H1 (cell line): Measurements from ENCODE around the gene MRPL4. TPM values are rescaled to one million over a fixed set of nuclear protein-coding genes. Genes with fewer than 3 reads are reported as not detected.

Experiments
- CTCF ChIA-PET: fragments of 300-600 bp; sonication (Branson Sonifier 250); formaldehyde crosslinking; loops from one replicate; lab custom pipeline; 2021; ENCODE audit not compliant: partially characterized antibody; lab: Charles Lee
- POLR2A ChIA-PET: fragments of 300-600 bp; sonication (Branson Sonifier 250); formaldehyde crosslinking; loops from one replicate; lab custom pipeline; 2021; ENCODE audit warnings: inconsistent platforms; ENCODE audit not compliant: partially characterized antibody; lab: Charles Lee
- DNase-seq, 2 experiments: peaks; one replicate each; pipeline versions ENCODE4 v3.0.0 to v3.0.0-alpha.2; 2010 to 2022; ENCODE audit warnings: low spot score in 2 of 2, low read depth in 1 of 2, mixed read lengths in 1 of 2
- FAIRE-seq: peaks from 2 replicates; lab custom pipeline; 2011; peaks lifted over from hg19 to GRCh38; lab: Jason Lieb, UNC
- H2AFZ ChIP-seq: 2 replicates; pipeline ENCODE4 v1.8.1; 2012; ENCODE audit warnings: low read length, inconsistent platforms
- H2AK5ac ChIP-seq: 2 replicates; pipeline ENCODE4 v1.6.1; 2013; ENCODE audit warnings: low read depth, low read length
- H2BK120ac ChIP-seq: replicated peaks from 2 replicates; pipeline ENCODE3; 2013; ENCODE audit warnings: low read depth, low read length, inconsistent platforms
- H2BK12ac ChIP-seq: 2 replicates; pipeline ENCODE4 v1.6.1; 2013; ENCODE audit warnings: low read depth, low read length
- H2BK15ac ChIP-seq: 2 replicates; pipeline ENCODE4 v1.6.1; 2013; ENCODE audit warnings: low read length
- H2BK20ac ChIP-seq: 2 replicates; pipeline ENCODE4 v1.6.1; 2013; ENCODE audit warnings: low read length
- H2BK5ac ChIP-seq: 2 replicates; pipeline ENCODE4 v1.6.1; 2013; ENCODE audit warnings: low read depth, low read length
- H3K14ac ChIP-seq: 2 replicates; pipeline ENCODE4 v1.6.1; 2013; ENCODE audit warnings: inconsistent platforms; ENCODE audit not compliant: insufficient read length
- H3K18ac ChIP-seq: 2 replicates; pipeline ENCODE4 v1.6.1; 2013; ENCODE audit warnings: low read length; ENCODE audit errors: extremely low read depth
- H3K23ac ChIP-seq: 2 replicates; pipeline ENCODE4 v1.6.1; 2013; ENCODE audit warnings: inconsistent platforms; ENCODE audit not compliant: insufficient read length
- H3K23me2 ChIP-seq: 2 replicates; pipeline ENCODE4 v1.6.1; 2013; ENCODE audit warnings: low read depth, low read length
- H3K27ac ChIP-seq: 2 replicates; pipeline ENCODE4 v1.6.1; 2011; ENCODE audit warnings: low read depth, low read length, inconsistent platforms
- H3K27me3 ChIP-seq, 4 experiments: replicated peaks in 1 of 4; 1 replicate in 1 of 4; 2 replicates in 3 of 4; pipeline versions ENCODE4 v1.6.1 to v1.8.1; 2011 to 2013; ENCODE audit warnings: low read length in 3 of 4, mild to moderate bottlenecking in 3 of 4, inconsistent platforms in 2 of 4, mixed read lengths in 2 of 4, moderate library complexity in 1 of 4; ENCODE audit not compliant: control insufficient read depth in 3 of 4, insufficient read depth in 3 of 4; ENCODE audit errors: extremely low read depth in 1 of 4
- H3K36me3 ChIP-seq, 4 experiments: 2 replicates each; pipeline versions ENCODE4 v1.6.1 to v1.8.1; 2011 to 2013; ENCODE audit warnings: mild to moderate bottlenecking in 4 of 4, low read length in 3 of 4, moderate library complexity in 2 of 4, control low read depth in 1 of 4, inconsistent platforms in 1 of 4; ENCODE audit not compliant: insufficient read depth in 4 of 4, control insufficient read depth in 2 of 4
- H3K4ac ChIP-seq: replicated peaks from 2 replicates; pipeline ENCODE3; 2013; ENCODE audit warnings: low read length, low read depth, mixed read lengths, inconsistent platforms; ENCODE audit not compliant: insufficient read length
- H3K4me1 ChIP-seq, 4 experiments: replicated peaks in 1 of 4; 1 replicate in 1 of 4; 2 replicates in 3 of 4; pipeline versions ENCODE4 v1.6.1 to v1.8.1; 2011 to 2013; ENCODE audit warnings: low read length in 3 of 4, inconsistent platforms in 2 of 4, mixed read lengths in 1 of 4; ENCODE audit not compliant: insufficient read depth in 4 of 4, control insufficient read depth in 3 of 4
- H3K4me2 ChIP-seq, 2 experiments: 2 replicates each; pipeline versions ENCODE4 v1.6.1 to v1.8.1; 2011 to 2013; ENCODE audit warnings: low read depth in 2 of 2, low read length in 2 of 2, control low read depth in 1 of 2, inconsistent platforms in 1 of 2, mild to moderate bottlenecking in 1 of 2; ENCODE audit not compliant: insufficient read depth in 1 of 2
- H3K4me3 ChIP-seq, 4 experiments: fragments of 200-600, 300-600 bp in 1 of 4; sonication (generic), shearing (Covaris generic), sonication (Bioruptor Twin) in 1 of 4; 2 replicates each; pipeline versions ENCODE4 v1.5.1 to v1.8.1; 2011 to 2016; ENCODE audit warnings: low read length in 4 of 4, low read depth in 3 of 4, control low read depth in 2 of 4, inconsistent platforms in 2 of 4, mild to moderate bottlenecking in 2 of 4, mixed read lengths in 1 of 4, moderate library complexity in 1 of 4; ENCODE audit not compliant: insufficient read depth in 2 of 4; ENCODE audit errors: extremely low read depth in 1 of 4
- H3K56ac ChIP-seq: replicated peaks from 2 replicates; pipeline ENCODE3; 2013; ENCODE audit warnings: low read depth, mild to moderate bottlenecking, mixed read lengths, low read length, inconsistent platforms; ENCODE audit not compliant: insufficient read length
- H3K79me1 ChIP-seq: 2 replicates; pipeline ENCODE4 v1.6.1; 2013; ENCODE audit warnings: low read depth, low read length, control low read depth
- H3K79me2 ChIP-seq, 2 experiments: 2 replicates each; pipeline versions ENCODE4 v1.6.1 to v1.8.1; 2012 to 2013; ENCODE audit warnings: low read length in 2 of 2, mild to moderate bottlenecking in 2 of 2, inconsistent platforms in 1 of 2; ENCODE audit not compliant: insufficient read depth in 2 of 2, control insufficient read depth in 1 of 2
- H3K9ac ChIP-seq, 4 experiments: replicated peaks in 1 of 4; 1 replicate in 1 of 4; 2 replicates in 3 of 4; pipeline versions ENCODE4 v1.6.1 to v1.8.1; 2011 to 2013; ENCODE audit warnings: low read depth in 3 of 4, low read length in 3 of 4, control low read depth in 2 of 4, mild to moderate bottlenecking in 2 of 4, moderate library complexity in 2 of 4, inconsistent platforms in 1 of 4; ENCODE audit errors: extremely low read depth in 1 of 4
- H3K9me3 ChIP-seq, 2 experiments: 2 replicates each; pipeline versions ENCODE4 v1.6.1 to v1.8.1; 2012 to 2013; ENCODE audit warnings: mild to moderate bottlenecking in 2 of 2, moderate library complexity in 2 of 2, control low read depth in 1 of 2, inconsistent platforms in 1 of 2, low read depth in 1 of 2, low read length in 1 of 2, mixed read lengths in 1 of 2; ENCODE audit not compliant: insufficient read depth in 2 of 2
- H4K20me1 ChIP-seq, 2 experiments: replicated peaks in 1 of 2; 2 replicates each; pipeline versions ENCODE3 to v1.8.1; 2011 to 2013; ENCODE audit warnings: inconsistent platforms in 2 of 2, low read length in 2 of 2, mild to moderate bottlenecking in 1 of 2; ENCODE audit not compliant: insufficient read depth in 2 of 2, control insufficient read depth in 1 of 2
- H4K5ac ChIP-seq: 2 replicates; pipeline ENCODE4 v1.6.1; 2013; ENCODE audit warnings: low read length, low read depth, mixed read lengths, inconsistent platforms; ENCODE audit not compliant: insufficient read length
- H4K8ac ChIP-seq: 2 replicates; pipeline ENCODE4 v1.8.0; 2013; ENCODE audit warnings: mild to moderate bottlenecking, moderate library complexity, low read length, inconsistent platforms; ENCODE audit not compliant: insufficient read depth; ENCODE audit errors: extremely low read depth
- H4K91ac ChIP-seq: replicated peaks from 2 replicates; pipeline ENCODE3; 2013; ENCODE audit warnings: low read length, mixed read lengths, inconsistent platforms; ENCODE audit not compliant: insufficient read length
- CEBPB ChIP-seq: IDR thresholded peaks from 2 replicates; pipeline ENCODE4 v1.6.1; 2012; ENCODE audit warnings: low read depth, low read length
- CTBP2 ChIP-seq: IDR thresholded peaks from 2 replicates; pipeline ENCODE4 v1.7.0; 2011; ENCODE audit warnings: borderline replicate concordance, mild to moderate bottlenecking, moderate library complexity, mixed read lengths, low read length; ENCODE audit not compliant: insufficient read depth, insufficient read length
- GTF2F1 ChIP-seq: IDR thresholded peaks from 2 replicates; pipeline ENCODE4 v1.6.1; 2012; ENCODE audit warnings: low read depth, low read length, improper control_type of control experiment, borderline replicate concordance
- JUN ChIP-seq: IDR thresholded peaks from 2 replicates; pipeline ENCODE4 v1.6.1; 2011; ENCODE audit warnings: low read depth, mild to moderate bottlenecking, improper control_type of control experiment, low read length
- MAFK ChIP-seq: IDR thresholded peaks from 2 replicates; pipeline ENCODE4 v1.6.1; 2012; ENCODE audit warnings: low read depth, mild to moderate bottlenecking, improper control_type of control experiment, low read length
- RFX5 ChIP-seq: IDR thresholded peaks from 2 replicates; pipeline ENCODE4 v1.6.1; 2011; ENCODE audit warnings: low read depth, low read length, improper control_type of control experiment, borderline replicate concordance
- RNF2 ChIP-seq: fragments of 200-900, 300-1000 bp; sonication (generic); IDR thresholded peaks from 2 replicates; pipeline ENCODE4 v1.7.1; 2016; ENCODE audit warnings: borderline replicate concordance, low read depth, mild to moderate bottlenecking, antibody characterized with exemption, low read length; ENCODE audit not compliant: poor library complexity, severe bottlenecking; ENCODE audit errors: missing control alignments
- SUZ12 ChIP-seq: fragments of 200-600 bp; sonication (generic); IDR thresholded peaks from 2 replicates; pipeline ENCODE4 v1.6.1; 2012; ENCODE audit warnings: mild to moderate bottlenecking, inconsistent platforms, low read length, moderate library complexity, mixed read lengths
- TCF12 ChIP-seq: IDR thresholded peaks from 2 replicates; pipeline ENCODE4 v1.6.1; 2011; ENCODE audit warnings: low read depth, mild to moderate bottlenecking, low read length
- YY1 ChIP-seq: IDR thresholded peaks from 2 replicates; pipeline ENCODE4 v1.6.1; 2011; ENCODE audit warnings: low read depth, mild to moderate bottlenecking, low read length
- WGBS, 2 experiments: shearing (Covaris generic) in 1 of 2; methylation state at CpG; one replicate each; pipeline versions ENCODE4 v1.1.6 to v1.1.7; 2013 to 2015; ENCODE audit warnings: low lambda C conversion rate in 2 of 2, mixed read lengths in 2 of 2, inconsistent platforms in 1 of 2, low coverage in 1 of 2, missing lambda C conversion rate in 1 of 2; ENCODE audit not compliant: insufficient replicate concordance in 2 of 2, insufficient coverage in 1 of 2, insufficient read length in 1 of 2; ENCODE audit errors: extremely low coverage in 1 of 2, missing lambda C conversion rate in 1 of 2; 5-methylcytosine and 5-hydroxymethylcytosine counted together
- polyA plus RNA-seq, 7 experiments: library from polyadenylated mRNA; depleted of rRNA in 3 of 7; stranded (reverse) in 5 of 7; unstranded in 2 of 7; fragments of >200 nt in 5 of 7; fragments of 200-250 nt in 2 of 7; gene quantifications; 1 replicate in 5 of 7; 2 replicates in 1 of 7; 4 replicates in 1 of 7; pipeline versions ENCODE4 v1.2.1 to v1.2.3, GENCODE V29; 2011 to 2013; ENCODE audit warnings: missing spikeins in 2 of 7, mixed read lengths in 2 of 7
- total RNA-seq: library from RNA; stranded (reverse); fragmentation: NEBNext Ultra II Directional; extraction: Animal tissue kit (Norgen Biotek cat#: 25700); gene quantifications from 2 replicates; pipeline ENCODE4 v1.2.1, GENCODE V29; 2021
- TF ChIP-seq, protein P1 (sequence below): IDR thresholded peaks from 2 replicates; pipeline ENCODE4 v1.6.1; 2012; ENCODE audit warnings: inconsistent platforms

Gene MRPL4
- total and polyA plus RNA-seq, 2 of the 8 experiments (the other 6 are each of a cell fraction or from before 2014, with no cell fraction given): 82.3 to 187 TPM

DNA sequence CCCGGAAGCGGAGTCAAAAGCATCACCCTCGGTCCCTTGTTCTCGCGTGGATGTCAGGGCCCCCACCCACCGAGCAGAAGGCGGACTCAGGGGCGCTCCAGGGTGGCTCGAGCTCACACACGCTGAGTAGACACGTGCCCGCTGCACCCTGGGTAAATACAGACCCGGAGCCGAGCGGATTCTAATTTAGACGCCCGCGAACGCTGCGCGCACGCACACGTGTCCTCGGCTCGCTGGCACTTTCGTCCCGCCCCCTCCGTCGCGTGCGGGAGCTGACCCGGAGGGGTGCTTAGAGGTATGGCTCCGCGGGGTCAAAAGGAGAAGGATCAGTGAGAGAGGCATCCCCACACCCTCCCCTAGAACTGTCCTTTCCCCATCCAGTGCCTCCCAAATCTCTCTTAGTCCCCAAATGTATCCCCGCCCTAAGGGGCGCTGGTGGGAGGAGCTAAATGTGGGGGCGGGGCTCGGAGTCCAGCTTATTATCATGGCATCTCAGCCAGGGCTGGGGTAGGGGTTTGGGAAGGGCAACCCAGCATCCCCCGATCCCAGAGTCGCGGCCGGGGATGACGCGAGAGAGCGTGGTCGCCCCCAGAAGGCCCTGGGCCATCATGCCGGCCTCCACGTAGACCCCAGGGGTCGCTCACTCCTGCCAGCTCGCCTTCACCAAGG is 37.3 kb downstream of the MRPL4 start:
- Histone ChIP-seq H3K27me3 (peaks cover 52 to 74% (median 64%) of the 10 kb centered on the region in 4 experiments), H3K9ac (no peak overlapping the region), H2AFZ (no peak overlapping the region; the same call in 1 of the 2 replicates), H3K79me1 (no peaks in the 10 kb centered on the region), H3K18ac (no peak overlapping the region; the same call in 1 of the 2 replicates), H3K4me2 (peak overlapping the region; percentile 81 to 100), H3K4me1 (peaks cover 0 to 43% (median 22%) of the 10 kb centered on the region in 4 experiments; a peak in 6 of 7 replicates), H3K4me3 (peak overlapping the region; percentile 38 to 67 (median 60)), H3K27ac (no peak overlapping the region), H3K79me2 (no peaks in the 10 kb centered on the region), H3K9me3 (no peaks in the 10 kb centered on the region), H3K56ac (no peak overlapping the region), H3K14ac (no peak overlapping the region), H4K8ac (peak overlapping the region; percentile 72), H4K91ac (no peak overlapping the region), H2BK20ac (no peak overlapping the region), H2BK12ac (no peak overlapping the region), H4K5ac (no peak overlapping the region), H2BK120ac (no peak overlapping the region), H3K23ac (no peak overlapping the region), H2BK15ac (no peak overlapping the region), H3K23me2 (peaks cover 31% of the 10 kb centered on the region; the same call in 1 of the 2 replicates), H2AK5ac (no peak overlapping the region), H3K36me3 (no peaks in the 10 kb centered on the region), H3K4ac (no peak overlapping the region), H4K20me1 (peaks cover 0 to 20% of the 10 kb centered on the region in 2 experiments), H2BK5ac (no peak overlapping the region)
- ChIA-PET CTCF (interaction anchor here (0.8 to 11.6 kb wide), 17 partner anchors 9 to 203 kb away, joined by 3 to 94 read pairs (median 5); partner anchors contain the start of genes CDC37, ICAM1, RAVER1 and ZGLP1), POLR2A (interaction anchor here (0.8 to 3.4 kb wide), 16 partner anchors 9 to 113 kb away, joined by 3 to 15 read pairs (median 4); partner anchors contain the start of genes FDX2, ICAM1, MRPL4 and RAVER1)
- FAIRE-seq: no peak
- peak in 1 of 2 experiments; percentile 93 for DNase-seq
- 1% methylated on average over 38 of the region's 50 CpGs; no CpG with 5 or more reads in 1 of the 2 experiments for WGBS, 2 experiments
- TF ChIP-seq GTF2F1 (0 out of 2 replicates have a peak, but pooled peaks have one; percentile 47), TCF12 (0 out of 2 replicates have a peak, but pooled peaks have one; percentile 33), CTBP2 (no peak), SUZ12 (no peak), CEBPB (no peak), YY1 (0 out of 2 replicates have a peak, but pooled peaks have one; percentile 33), MAFK (no peak), RFX5 (no peak), JUN (no peak), RNF2 (no peak)
- TF ChIP-seq, protein P1, sequence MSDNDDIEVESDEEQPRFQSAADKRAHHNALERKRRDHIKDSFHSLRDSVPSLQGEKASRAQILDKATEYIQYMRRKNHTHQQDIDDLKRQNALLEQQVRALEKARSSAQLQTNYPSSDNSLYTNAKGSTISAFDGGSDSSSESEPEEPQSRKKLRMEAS: peak; percentile 94
